ENCODE results near the gene USP3.

Gene USP3

GRCh38 chr15:63553388-63553791 lies 49.0 kb downstream of the USP3 start:
- DNase-seq, result peak; percentile 98

DNA sequence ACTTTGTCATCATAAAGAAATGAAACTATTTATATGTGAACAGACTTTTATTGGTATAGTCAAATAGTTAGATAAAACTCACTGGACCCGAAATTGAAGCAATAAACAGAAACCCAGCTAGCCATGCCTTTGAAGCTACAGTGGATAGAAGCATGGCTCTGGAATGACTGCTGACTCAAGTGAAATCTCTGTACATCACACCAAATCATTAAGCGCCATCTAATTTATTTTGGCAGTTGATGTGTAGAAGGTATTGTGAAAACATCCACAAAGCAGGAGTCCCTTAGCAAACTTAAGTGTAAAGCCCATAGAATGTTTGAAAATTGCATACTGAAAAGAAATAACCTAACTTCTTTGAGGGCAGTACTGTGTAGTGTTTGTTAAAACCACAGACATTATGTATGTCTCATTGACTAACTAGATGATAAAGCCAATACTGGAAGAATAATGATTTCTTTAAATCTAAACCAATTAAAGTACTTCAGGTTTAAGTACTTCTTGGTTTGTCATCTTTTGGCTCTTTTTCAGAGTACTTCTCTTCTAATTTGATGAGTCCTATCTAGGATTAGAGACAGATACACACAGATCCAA lies 50.0 kb downstream of the USP3 start:
- no peak for DNase-seq

- DNase-seq, result no peak
Observed at GRCh38 chr15:63555507-63555906, 51.1 kb downstream of the USP3 start.

DNA sequence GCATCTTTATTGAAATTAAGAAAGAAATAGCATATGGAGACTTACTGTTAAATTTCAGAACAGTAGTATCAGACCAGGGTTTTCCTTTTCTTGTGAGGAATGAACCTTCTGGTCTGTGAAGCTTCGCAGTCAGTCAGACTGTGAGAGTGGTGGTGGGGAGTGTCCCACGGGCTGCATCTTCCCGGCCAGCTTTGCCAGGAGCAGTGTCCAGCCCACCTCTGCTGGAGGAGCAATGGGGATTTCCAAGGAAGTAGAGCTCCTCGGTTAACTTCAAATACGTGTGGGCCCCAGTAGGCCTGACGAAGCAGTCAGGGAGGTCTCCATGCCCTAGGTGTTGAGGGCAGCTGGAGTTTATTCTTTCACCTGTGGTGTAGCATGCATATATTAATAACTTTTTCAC lies 51.9 kb downstream of the USP3 start:
- DNase-seq, result no peak

GRCh38 chr15:63556736-63557135 lies 52.3 kb downstream of the USP3 start:
- DNase-seq, result no peak

DNA sequence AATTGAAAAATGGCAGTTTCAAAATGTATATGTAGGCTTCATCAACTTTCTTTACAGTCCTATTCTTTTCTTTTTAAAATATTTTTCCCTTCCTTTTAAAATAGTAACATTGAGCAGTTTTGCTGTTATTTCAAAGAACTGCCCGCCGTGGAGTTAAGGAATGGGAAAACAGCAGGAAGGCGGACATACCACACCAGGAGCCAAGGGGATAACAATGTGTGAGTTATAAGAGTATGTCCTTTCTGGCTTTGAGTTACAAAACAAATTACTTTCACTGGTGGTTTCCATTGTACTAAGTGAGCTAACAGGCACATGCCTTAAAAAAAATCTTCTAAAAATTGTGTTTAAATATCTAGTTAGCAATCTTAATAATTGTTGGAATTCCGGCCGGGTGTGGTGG lies 55.4 kb downstream of the USP3 start:
- no peak for DNase-seq

GRCh38 chr15:63560741-63561448 lies 56.5 kb downstream of the USP3 start:
- DNase-seq, result no peak

DNA sequence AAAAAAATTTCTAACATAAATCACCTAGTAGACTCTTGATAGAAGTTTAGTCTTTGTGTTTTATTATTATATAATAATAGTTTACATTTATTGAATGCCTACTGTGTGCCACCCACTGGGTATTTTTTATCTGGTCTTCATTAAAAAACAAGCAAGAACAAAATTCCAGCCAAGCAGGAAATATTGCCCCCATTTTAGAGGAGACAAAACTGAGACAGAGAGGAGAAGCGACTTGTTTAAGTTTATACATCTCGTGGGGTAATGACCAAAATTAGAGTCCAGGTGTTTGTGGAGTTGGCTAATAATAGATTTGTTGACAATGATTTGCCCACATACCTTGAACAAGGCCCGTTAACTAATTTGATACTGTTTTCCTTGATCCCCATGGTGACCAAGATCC lies 59.7 kb downstream of the USP3 start:
- no peak for DNase-seq

DNA sequence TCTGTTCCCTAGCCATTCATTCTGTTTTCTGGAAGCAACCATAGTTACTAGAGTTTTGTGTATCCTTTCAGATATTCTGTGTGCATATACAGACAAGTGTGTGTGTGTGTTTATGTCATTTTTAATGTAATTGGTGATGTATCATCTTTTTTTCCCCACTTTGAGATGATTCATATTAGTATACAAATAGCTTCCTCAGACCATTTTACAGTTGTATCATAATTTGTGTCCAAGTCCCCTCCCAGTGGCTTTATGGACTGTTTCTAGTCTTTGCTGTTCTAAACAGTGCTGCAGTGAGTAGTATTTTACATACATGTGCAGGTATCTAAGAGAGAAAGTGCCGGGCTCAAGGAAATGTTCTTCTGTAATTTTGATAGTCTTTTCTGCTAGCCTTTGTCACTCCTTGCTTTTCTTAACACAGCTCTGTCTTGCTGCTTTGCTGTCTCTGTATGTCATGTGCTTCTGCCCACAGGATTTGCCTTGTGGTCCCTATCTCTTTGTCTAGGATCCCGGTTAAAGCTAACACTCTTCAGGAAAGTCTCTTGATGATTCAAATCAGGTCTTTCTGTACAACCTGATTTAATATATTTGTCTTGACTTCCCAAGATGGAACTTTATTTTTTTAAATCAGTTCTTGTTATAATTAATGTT lies 61.3 kb downstream of the USP3 start:
- no peak for DNase-seq

- no peak for DNase-seq
Observed at GRCh38 chr15:63572749-63573464, 68.5 kb downstream of the USP3 start.

GRCh38 chr15:63573533-63573932 lies 69.1 kb downstream of the USP3 start:
- no peak for DNase-seq

DNA sequence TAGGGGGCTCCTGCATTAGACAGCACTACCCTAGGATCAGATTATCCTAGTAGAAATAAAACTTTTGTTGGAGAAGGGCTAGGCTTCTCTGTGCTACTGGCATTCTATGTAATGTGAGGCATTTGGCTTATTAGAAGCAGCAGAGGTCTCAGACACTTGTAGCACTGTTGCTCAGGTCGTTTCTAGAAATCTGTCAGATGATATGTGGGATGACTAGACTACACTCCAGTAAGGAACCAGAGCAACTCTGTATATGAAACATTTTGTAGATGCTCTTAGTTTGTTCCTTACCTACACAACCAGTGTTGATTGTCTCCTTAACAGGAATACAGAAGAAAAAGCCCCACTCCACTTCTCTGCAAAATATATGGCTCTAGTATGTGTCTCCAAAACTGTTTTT lies 70.9 kb downstream of the USP3 start:
- DNase-seq, result no peak

DNA sequence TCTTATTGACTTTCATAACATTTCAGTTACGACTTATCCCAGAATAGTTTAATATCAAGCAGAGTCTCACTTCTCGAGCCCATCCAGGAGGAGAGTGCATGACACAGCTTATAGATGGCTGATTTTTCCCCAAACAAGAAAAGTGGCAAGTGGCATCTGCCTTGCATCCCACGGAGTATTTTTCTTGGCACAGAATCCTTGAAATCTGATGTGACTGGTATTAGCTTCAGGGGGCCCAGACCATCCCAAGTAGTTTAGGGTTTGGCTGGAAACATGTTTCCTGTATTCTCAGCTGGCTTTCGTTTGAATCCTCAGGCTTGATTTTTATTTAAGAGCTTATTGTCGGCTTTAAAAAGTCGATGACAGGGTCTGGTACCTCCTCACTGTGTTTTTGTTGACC lies 72.0 kb downstream of the USP3 start:
- DNase-seq, result peak; percentile 18

DNA sequence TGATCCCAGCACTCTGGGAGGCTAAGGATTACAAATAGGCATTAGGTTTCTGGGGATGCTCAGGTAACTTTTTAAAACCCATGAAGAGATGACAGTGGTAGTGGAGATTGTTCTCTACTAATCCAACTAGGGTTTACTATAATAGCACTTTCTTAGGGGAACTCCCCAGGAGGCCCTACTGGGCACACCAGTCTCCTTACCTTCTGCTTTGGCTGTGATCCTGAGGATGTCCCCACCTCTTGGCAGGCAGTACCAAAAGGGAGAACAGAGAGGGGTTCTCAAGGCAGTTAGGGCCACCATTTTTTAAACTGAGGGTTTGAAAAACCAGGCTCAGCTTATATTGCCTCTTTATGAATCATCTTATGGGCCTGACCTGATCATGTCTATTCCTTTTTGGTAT lies 77.8 kb downstream of the USP3 start:
- no peak for DNase-seq

- DNase-seq, result peak; percentile 84
Observed at GRCh38 chr15:63582718-63583426, 78.5 kb downstream of the USP3 start.

GRCh38 chr15:63586790-63587189 lies 82.4 kb downstream of the USP3 start:
- no peak for DNase-seq

DNA sequence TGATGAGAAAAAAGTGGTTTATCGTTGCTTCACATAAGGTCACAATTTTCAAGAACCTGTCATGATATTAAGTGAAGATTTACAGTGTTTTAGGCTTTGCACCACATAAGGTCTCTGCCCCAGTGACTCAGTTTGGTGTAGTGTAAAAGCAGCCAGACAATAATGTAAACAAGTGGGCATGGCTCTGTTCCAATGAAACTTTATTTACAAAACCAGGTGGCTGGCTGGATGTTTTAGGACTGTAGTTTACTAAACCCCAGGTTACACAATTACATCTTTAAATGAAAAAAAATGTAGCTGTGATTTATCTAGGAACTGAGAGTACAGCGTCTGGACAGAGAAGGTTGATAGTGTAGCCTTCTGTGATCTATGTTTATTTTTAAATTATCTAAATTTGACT lies 83.1 kb downstream of the USP3 start:
- peak; percentile 33 for DNase-seq

DNA sequence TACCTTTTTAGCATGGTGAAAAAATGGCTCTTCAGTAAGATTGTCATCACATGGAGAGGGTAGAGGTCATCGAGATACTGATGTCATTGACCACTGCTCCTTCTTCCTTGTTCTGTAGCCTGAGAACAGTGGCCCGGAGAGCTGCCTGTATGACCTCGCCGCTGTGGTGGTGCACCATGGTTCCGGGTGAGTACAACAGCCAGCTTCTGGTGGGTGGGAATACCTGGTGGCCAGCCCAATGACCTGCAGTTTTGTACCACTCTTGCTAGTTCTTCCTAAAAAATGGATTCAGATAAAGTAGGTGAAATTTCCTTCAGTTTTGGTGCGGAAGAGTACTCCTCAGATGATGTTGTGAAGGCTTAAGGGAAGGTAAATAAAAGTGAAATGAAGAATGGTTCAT lies 84.4 kb downstream of the USP3 start:
- no peak for DNase-seq

DNA sequence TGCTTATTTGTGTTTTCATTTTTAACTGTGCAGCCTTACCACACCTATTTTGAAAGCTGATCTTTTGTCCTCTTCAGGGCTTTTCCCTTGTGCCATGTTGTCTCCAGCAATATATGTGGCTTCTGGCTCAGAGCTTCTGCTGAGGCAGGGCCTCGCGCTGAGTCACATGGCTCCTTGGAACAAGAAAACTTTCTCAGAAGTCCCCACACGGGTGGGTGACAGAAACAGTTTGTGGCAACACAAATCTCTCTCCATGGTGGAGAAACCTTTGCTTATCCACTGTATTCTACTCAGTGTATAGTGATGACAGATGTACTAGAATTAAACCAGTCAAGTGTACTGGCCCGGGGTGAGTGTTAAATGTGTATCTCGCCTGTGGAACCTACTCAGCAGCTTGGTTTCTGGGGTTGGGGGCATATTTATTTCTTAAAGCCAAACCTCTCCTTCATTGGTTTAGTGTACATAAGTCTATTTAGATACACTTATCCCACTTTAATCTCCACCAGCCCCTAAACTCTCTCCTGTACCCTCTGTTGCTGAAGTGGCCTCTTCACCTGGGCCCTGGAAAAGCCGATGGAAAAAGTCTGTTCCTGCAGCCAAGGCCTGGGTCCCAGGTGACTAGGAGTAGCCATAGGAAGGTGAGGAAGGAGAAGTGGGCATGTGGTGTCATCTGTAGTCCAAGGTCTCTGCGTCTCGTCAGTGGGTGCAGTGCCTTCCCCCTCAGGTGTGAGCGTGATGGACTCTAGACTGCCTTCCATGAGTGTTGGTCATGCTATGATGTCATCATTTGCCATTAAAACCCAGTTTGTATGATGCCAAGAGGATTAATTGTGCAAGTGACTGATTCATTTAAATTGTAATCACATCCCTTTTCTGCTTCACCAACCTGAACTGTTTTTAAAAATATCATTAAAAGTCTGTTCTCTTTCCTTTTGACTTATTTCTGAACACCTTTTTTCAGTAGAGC lies 89.6 kb downstream of the USP3 start:
- no peak for DNase-seq

DNA sequence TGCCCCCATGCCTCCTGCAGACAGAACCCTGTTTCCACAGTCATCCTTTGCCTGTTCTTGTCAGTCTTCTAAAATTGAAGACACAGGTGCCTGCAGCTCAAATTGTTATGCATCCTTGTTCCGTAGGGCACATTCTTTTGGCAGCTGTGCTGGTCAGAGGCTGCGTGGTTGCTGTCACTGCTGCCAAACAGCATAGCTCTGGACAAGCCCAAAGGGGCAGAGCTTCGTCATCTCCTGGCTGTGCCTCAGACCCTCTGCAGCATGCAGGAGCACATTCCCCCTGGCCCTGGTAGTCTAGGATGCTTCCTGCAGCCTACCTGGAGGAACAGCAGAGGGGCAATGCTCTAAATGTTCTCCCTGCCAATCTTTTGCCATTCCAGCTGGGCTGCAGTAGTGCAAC lies 90.7 kb downstream of the USP3 start:
- no peak for DNase-seq

DNA sequence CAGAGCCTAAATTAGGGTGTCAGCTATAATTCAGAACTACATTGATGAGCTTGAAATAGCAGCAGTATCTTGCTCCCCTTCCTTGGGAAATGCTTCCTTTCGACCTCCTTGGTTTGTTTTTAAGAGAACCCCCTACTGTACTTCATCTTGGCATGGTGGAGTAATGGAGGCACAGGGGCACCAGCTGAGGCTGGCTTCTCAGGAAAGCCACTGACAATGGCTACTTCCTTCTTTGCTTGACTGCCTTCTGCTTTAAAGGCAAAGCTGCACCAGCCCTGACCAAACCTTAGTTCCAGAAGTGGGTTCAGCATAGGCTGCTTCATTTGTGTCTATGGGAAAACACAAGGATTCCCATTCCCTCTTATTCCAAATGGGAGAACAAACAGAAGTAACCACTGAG lies 91.3 kb downstream of the USP3 start:
- no peak for DNase-seq

- no peak for DNase-seq
Observed at GRCh38 chr15:63596676-63597037, 92.3 kb downstream of the USP3 start.
